HCT116 (cell line): Measurements from ENCODE around the gene MAP2K1. TPM values are rescaled to one million over a fixed set of nuclear protein-coding genes. Genes with fewer than 3 reads are reported as not detected.

ENCODE experiments used
- ATAC-seq: fragments of 200-7000 bp; cut with Tn5 transposase; 2 replicates; pipeline ENCODE4 v1.9.1; 2020; ENCODE audit warnings: mild to moderate bottlenecking, moderate library complexity
- BruUV-seq: library from RNA; stranded (reverse); fragments of 400-500 nt; replicated peaks from 2 replicates; lab custom pipeline; 2021; lab: Mats Ljungman, UMichigan
- CTCF ChIA-PET: fragments of 300-600 bp; sonication (Branson Sonifier 250); formaldehyde crosslinking; loops from one replicate; lab custom pipeline; 2021; ENCODE audit warnings: antibody characterized with exemption; lab: Charles Lee
- POLR2A ChIA-PET: fragments of 300-600, 350-600 bp; sonication (Branson Sonifier 250); formaldehyde crosslinking; loops from one replicate; lab custom pipeline; 2021; ENCODE audit warnings: antibody characterized with exemption; lab: Charles Lee
- RAD21 ChIA-PET, 2 experiments: fragments of 300-600 bp; sonication (Branson Sonifier 250); formaldehyde crosslinking; loops; one replicate each; lab custom pipeline; 2023; ENCODE audit warnings: low total read pairs in 2 of 2; ENCODE audit not compliant: uncharacterized antibody in 2 of 2, unreplicated experiment in 2 of 2, low non-redundant PET in 1 of 2; lab: Charles Lee
- DNase-seq: peaks from one replicate; pipeline ENCODE4 v3.0.0-alpha.2; 2010; ENCODE audit warnings: low read depth, low spot score
- H2AFZ ChIP-seq: fragments of 200-600 bp; shearing (Covaris generic), sonication (generic); 2 replicates; pipeline ENCODE4 v1.6.1; 2017; ENCODE audit warnings: low read depth, mixed run types, mixed read lengths, antibody characterized with exemption, low read length; ENCODE audit not compliant: poor library complexity, severe bottlenecking
- H3K27ac ChIP-seq: 2 replicates; pipeline ENCODE4 v1.5.1; 2012; ENCODE audit warnings: low read depth, low read length
- H3K27me3 ChIP-seq: fragments of 200-600 bp; sonication (generic); 2 replicates; pipeline ENCODE4 v1.6.1; 2016; ENCODE audit warnings: mixed run types, low read length, mixed read lengths; ENCODE audit not compliant: insufficient read depth
- H3K36me3 ChIP-seq, 2 experiments: fragments of 200-500 bp in 1 of 2; fragments of 200-600 bp in 1 of 2; sonication (Bioruptor generic) in 1 of 2; sonication (generic) in 1 of 2; 2 replicates each; pipeline versions ENCODE4 v1.5.1 to v1.6.1; 2014 to 2016; ENCODE audit warnings: low read length in 2 of 2, inconsistent platforms in 1 of 2, mixed read lengths in 1 of 2, mixed run types in 1 of 2; ENCODE audit not compliant: insufficient read depth in 2 of 2, control insufficient read depth in 1 of 2
- H3K4me1 ChIP-seq, 2 experiments: fragments of 200-600 bp in 1 of 2; sonication (generic) in 1 of 2; 2 replicates each; pipeline versions ENCODE4 v1.5.1 to v1.6.1; 2012 to 2017; ENCODE audit warnings: low read length in 2 of 2, inconsistent platforms in 1 of 2, mild to moderate bottlenecking in 1 of 2, mixed read lengths in 1 of 2, mixed run types in 1 of 2, moderate library complexity in 1 of 2; ENCODE audit not compliant: insufficient read depth in 2 of 2, control insufficient read depth in 1 of 2
- H3K4me2 ChIP-seq: fragments of 200-600 bp; sonication (generic); 2 replicates; pipeline ENCODE4 v1.6.1; 2017; ENCODE audit warnings: mixed run types, low read length, mixed read lengths
- H3K4me3 ChIP-seq, 2 experiments: fragments of 200-600 bp in 1 of 2; sonication (generic) in 1 of 2; replicated peaks in 1 of 2; 2 replicates each; pipeline ENCODE4 v1.5.1; 2011 to 2016; ENCODE audit warnings: low read length in 2 of 2, control low read depth in 1 of 2, low read depth in 1 of 2, mild to moderate bottlenecking in 1 of 2, mixed read lengths in 1 of 2, mixed run types in 1 of 2
- H3K79me2 ChIP-seq: fragments of 200-600 bp; sonication (generic); 2 replicates; pipeline ENCODE4 v1.6.1; 2017; ENCODE audit warnings: mild to moderate bottlenecking, mixed run types, low read length, moderate library complexity, mixed read lengths; ENCODE audit not compliant: insufficient read depth
- H3K9ac ChIP-seq: fragments of 200-600 bp; sonication (generic); 2 replicates; pipeline ENCODE4 v1.6.1; 2016; ENCODE audit warnings: low read length, mixed read lengths
- H3K9me2 ChIP-seq: fragments of 200-600 bp; sonication (generic), shearing (Covaris generic); 2 replicates; pipeline ENCODE4 v1.6.1; 2017; ENCODE audit warnings: mixed run types, mild to moderate bottlenecking, moderate library complexity; ENCODE audit not compliant: insufficient read depth
- H3K9me3 ChIP-seq, 2 experiments: fragments of 200-500 bp in 1 of 2; fragments of 200-600 bp in 1 of 2; sonication (Bioruptor generic) in 1 of 2; sonication (generic) in 1 of 2; 2 replicates each; pipeline ENCODE4 v1.6.1; 2014 to 2017; ENCODE audit warnings: low read length in 2 of 2, mixed read lengths in 2 of 2, inconsistent platforms in 1 of 2, low read depth in 1 of 2, mild to moderate bottlenecking in 1 of 2, mixed run types in 1 of 2, moderate library complexity in 1 of 2; ENCODE audit not compliant: control insufficient read depth in 1 of 2, insufficient read depth in 1 of 2
- H4K20me1 ChIP-seq: fragments of 200-600 bp; sonication (generic), shearing (Covaris generic); 2 replicates; pipeline ENCODE4 v1.6.1; 2017; ENCODE audit warnings: mixed run types, mild to moderate bottlenecking, moderate library complexity; ENCODE audit not compliant: insufficient read depth
- CTCF ChIP-seq, 3 experiments: fragments of 200-600 bp in 1 of 3; sonication (generic) in 1 of 3; IDR thresholded peaks in 2 of 3; conservative IDR thresholded peaks in 1 of 3; 2 replicates each; pipeline ENCODE4 v1.5.1; 2012 to 2017; ENCODE audit warnings: low read depth in 2 of 3, low read length in 2 of 3, antibody characterized with exemption in 1 of 3, borderline replicate concordance in 1 of 3, control low read depth in 1 of 3, mild to moderate bottlenecking in 1 of 3, mixed read lengths in 1 of 3, mixed run types in 1 of 3, moderate library complexity in 1 of 3; ENCODE audit not compliant: insufficient read depth in 1 of 3
- POLR2AphosphoS5 ChIP-seq: IDR thresholded peaks from 2 replicates; pipeline ENCODE4 v1.6.1; 2011; ENCODE audit warnings: mild to moderate bottlenecking, low read depth, low read length, moderate library complexity
- RAD21 ChIP-seq: IDR thresholded peaks from 2 replicates; pipeline ENCODE4 v1.6.1; 2012; ENCODE audit warnings: low read depth, mild to moderate bottlenecking
- REST ChIP-seq: IDR thresholded peaks from 2 replicates; pipeline ENCODE4 v1.6.1; 2012; ENCODE audit warnings: low read depth
- SP1 ChIP-seq: IDR thresholded peaks from 2 replicates; pipeline ENCODE4 v1.6.1; 2012; ENCODE audit warnings: low read depth
- YY1 ChIP-seq: IDR thresholded peaks from 2 replicates; pipeline ENCODE4 v1.6.1; 2011; ENCODE audit warnings: low read length, low read depth, moderate library complexity, mild to moderate bottlenecking; ENCODE audit not compliant: insufficient replicate concordance; ENCODE audit errors: extremely low read depth
- ZFX ChIP-seq: fragments of 450-650 bp; IDR thresholded peaks from 2 replicates; pipeline ENCODE4 v1.6.1; 2017
- intact Hi-C: fragments of 100-400 bp; cut with micrococcal nuclease; formaldehyde crosslinking; loops from 2 replicates; pipeline ENCODE4 v1.10.0; 2022
- total RNA-seq: library from RNA; stranded (reverse); gene quantifications from one replicate; pipeline ENCODE4 v1.2.1, GENCODE V29; 2021; ENCODE audit not compliant: unreplicated experiment

The MAP2K1 gene
- total RNA-seq, 1 experiment from 2014 or later, result 52.3 TPM

DNA sequence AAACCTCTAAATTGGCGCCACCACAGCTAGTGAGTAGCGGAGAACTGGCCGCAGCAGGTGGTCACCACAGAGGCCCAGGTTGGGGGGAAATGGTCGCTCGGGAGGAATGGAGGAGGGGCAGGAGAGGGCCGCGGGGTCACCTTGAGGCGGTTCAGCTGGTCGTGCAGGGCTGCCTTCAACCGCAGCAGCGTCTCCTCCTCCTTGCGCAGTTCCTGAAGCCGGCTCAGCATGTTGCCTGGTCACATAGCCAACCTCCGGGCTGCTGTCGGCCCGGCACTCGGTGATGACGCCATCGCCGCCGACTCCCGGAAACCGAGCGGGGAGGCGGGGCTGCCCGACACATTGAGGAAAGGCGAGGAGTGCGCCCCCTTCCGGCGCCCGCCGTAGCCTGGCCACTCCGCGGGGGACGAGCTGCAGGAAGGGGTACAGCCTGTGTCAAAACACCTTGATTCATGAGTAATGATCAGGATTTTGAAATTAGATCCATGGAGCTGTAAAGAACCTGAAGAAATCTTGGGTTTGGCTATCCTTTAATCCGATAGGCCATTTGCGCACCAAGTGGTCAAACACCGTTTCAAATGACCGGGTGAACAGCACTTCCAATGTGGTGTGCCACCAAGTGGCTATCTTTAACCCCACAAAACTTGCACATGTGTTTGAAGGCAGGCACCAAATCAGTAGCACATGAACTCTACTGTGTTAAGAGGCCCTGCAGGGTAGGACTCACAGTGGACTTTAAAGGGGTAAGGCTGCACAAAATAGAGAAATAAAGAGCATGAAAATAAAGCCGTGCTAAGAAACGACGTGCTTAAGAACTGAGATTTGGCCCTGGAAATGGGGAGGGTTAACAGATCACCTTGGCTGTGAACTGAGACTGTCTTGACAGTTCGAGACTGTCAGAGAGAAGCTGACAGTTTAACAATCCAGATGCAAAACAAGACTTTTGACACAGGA is 111.1 kb downstream of the MAP2K1 start, which contains the start of gene SNAPC5 (continued):
- no peak for TF ChIP-seq REST
- peak; percentile 71 for TF ChIP-seq YY1
- TF ChIP-seq ZFX, result peak; percentile 50

DNA sequence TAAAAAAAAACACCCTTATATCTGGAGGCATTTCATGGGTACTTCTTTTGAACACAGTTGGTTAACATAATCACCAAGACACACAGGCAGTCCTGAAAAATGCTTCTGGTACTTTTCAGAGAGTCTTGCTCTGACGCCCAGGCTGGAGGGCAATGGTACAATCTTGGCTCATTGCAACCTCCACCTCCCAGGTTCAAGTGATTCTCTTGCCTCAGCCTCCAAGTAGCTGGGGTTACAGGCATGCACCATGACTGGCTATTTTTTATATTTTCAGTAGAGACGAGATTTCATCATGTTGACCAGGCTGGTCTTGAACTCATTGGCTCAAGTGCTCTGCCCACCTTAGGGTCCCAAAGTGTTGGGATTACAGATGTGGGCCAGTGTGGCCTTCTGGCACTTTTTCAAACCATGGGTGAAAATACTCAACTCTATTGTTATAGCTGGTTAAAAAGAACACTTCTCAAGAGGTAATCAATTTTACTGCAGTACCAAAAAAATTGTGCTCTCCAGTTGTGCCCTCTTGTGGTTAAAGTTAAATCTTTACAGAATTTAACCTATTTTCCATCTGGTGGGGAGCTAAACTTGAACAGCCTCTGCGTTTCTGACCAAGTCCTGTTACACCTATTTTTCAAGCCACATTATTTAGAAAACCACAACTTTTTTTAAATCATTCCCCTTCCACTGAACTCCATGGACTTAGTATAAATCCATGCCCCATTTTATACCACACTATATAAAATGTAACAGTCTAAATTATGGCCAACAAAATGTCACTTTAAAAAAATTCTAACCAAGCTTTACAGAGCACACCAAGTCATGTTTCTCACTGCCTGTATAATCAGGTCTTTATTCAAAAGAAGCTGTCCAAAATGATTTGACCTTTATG is 112.0 kb downstream of the MAP2K1 start:
- no peaks in the 10 kb centered on the region for H3K27me3 ChIP-seq
- ATAC-seq (no peak; the same call in 1 of the 2 replicates), DNase-seq (no peak)
- ChIA-PET CTCF (interaction anchor here (0.7 to 3.5 kb wide), 14 partner anchors 9 to 903 kb away, joined by 3 to 27 read pairs (median 3); partner anchors contain the start of gene MAP2K1), RAD21 (no interaction called here), POLR2A (interaction anchor here (0.6 to 2.9 kb wide), 2 partner anchors 18 to 112 kb away, joined by 3 to 12 read pairs; partner anchors contain the start of gene MAP2K1)
- H3K79me2 ChIP-seq, result peaks cover 78% of the 10 kb centered on the region
- BruUV-seq, result no TSS peak
- peaks cover 7 to 38% of the 10 kb centered on the region in 2 experiments; a peak in 3 of 4 replicates for H3K4me1 ChIP-seq
- no peaks in the 10 kb centered on the region for H3K9me3 ChIP-seq
- 0 out of 2 replicates have a peak overlapping the region, but pooled peaks have one; percentile 85 for H3K4me2 ChIP-seq
- peaks cover 60 to 73% of the 10 kb centered on the region in 2 experiments for H3K36me3 ChIP-seq
- peak overlapping the region; percentile 46 for H3K27ac ChIP-seq
- no peak overlapping the region for H3K4me3 ChIP-seq
- H3K9me2 ChIP-seq, result no peaks in the 10 kb centered on the region
- H4K20me1 ChIP-seq, result peaks cover 44% of the 10 kb centered on the region; the same call in 1 of the 2 replicates
- H3K9ac ChIP-seq, result peak overlapping the region; percentile 94
- TF ChIP-seq SP1 (no peak), RAD21 (peak; percentile 33), POLR2AphosphoS5 (peak; percentile 63), CTCF (IDR thresholded peaks at IDR 0.05 in 2 of 3, conservative IDR thresholded peaks at IDR 0.05 in 1 of 3; ENCODE audit: borderline replicate concordance in 1 of 3, insufficient read depth in 1 of 3, low read depth in 2 of 3, low read length in 2 of 3) (peak in 1 of 3 experiments; percentile 44; a peak in 2 of 6 replicates)
- intact Hi-C loops, result loop anchor here (1.0 to 5.0 kb wide), 3 partner anchors 112 to 246 kb away; partner anchors contain the start of genes MAP2K1, MEGF11 and TIPIN
- no peak overlapping the region for H2AFZ ChIP-seq
